ENCODE data around the gene CMTM2.

DNA sequence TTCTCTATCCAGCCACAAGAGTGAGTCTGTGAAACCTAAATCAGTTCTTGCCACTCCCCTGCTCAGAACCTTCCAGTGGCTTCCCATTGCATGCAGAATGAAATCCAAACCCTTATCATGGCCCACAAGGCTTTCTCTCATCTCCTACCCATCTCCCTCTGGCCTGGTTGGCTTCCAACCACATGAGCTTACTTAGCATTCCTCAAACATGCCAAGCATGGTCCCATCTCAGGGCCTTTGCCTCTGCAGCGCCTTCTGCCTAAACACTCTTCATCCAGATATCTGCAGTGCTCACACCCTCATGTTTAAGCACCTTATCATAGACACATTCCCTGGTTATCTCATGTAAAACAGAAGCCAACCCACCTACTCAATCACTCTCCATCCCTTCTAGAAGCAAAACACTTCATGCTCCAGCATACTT lies 44.9 kb upstream of the CMTM2 start:
- TF ChIP-seq POLR2A (IDR thresholded peaks at IDR 0.05), result no peak
- TF ChIP-seq, protein P1, sequence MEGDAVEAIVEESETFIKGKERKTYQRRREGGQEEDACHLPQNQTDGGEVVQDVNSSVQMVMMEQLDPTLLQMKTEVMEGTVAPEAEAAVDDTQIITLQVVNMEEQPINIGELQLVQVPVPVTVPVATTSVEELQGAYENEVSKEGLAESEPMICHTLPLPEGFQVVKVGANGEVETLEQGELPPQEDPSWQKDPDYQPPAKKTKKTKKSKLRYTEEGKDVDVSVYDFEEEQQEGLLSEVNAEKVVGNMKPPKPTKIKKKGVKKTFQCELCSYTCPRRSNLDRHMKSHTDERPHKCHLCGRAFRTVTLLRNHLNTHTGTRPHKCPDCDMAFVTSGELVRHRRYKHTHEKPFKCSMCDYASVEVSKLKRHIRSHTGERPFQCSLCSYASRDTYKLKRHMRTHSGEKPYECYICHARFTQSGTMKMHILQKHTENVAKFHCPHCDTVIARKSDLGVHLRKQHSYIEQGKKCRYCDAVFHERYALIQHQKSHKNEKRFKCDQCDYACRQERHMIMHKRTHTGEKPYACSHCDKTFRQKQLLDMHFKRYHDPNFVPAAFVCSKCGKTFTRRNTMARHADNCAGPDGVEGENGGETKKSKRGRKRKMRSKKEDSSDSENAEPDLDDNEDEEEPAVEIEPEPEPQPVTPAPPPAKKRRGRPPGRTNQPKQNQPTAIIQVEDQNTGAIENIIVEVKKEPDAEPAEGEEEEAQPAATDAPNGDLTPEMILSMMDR (IDR thresholded peaks at IDR 0.05), result no peak
